T-helper 2 cell (primary cell): Measurements from ENCODE around the gene VWA3B.

Experiments
- DNase-seq, 5 experiments: peaks; one replicate each; pipeline versions ENCODE4 v3.0.0 to v3.0.0-alpha.2; 2012 to 2022

The VWA3B gene

GRCh38 chr2:98175811-98176210, 88.8 kb downstream of the VWA3B start:
- DNase-seq = peak in 1 of 5 experiments; percentile 29

- no peak for DNase-seq
Observed at GRCh38 chr2:98177286-98177685, 90.3 kb downstream of the VWA3B start.

GRCh38 chr2:98177986-98178385, 91.0 kb downstream of the VWA3B start:
- DNase-seq = no peak

- DNase-seq = no peak
Observed at GRCh38 chr2:98180456-98180855, 93.5 kb downstream of the VWA3B start.

- DNase-seq = no peak
Observed at GRCh38 chr2:98181346-98181745, 94.4 kb downstream of the VWA3B start.

GRCh38 chr2:98185801-98186200, 98.8 kb downstream of the VWA3B start:
- DNase-seq = no peak

GRCh38 chr2:98187194-98187593, 100.2 kb downstream of the VWA3B start:
- no peak for DNase-seq

- peak in 1 of 5 experiments; percentile 9 for DNase-seq
Observed at GRCh38 chr2:98188351-98189046, 101.5 kb downstream of the VWA3B start.

- no peak for DNase-seq
Observed at GRCh38 chr2:98191883-98192282, 104.9 kb downstream of the VWA3B start.

- DNase-seq = no peak
Observed at GRCh38 chr2:98201576-98201975, 114.6 kb downstream of the VWA3B start.

GRCh38 chr2:98205889-98206288, 118.9 kb downstream of the VWA3B start:
- no peak for DNase-seq

- DNase-seq = no peak
Observed at GRCh38 chr2:98212092-98213000, 125.4 kb downstream of the VWA3B start.

- no peak for DNase-seq
Observed at GRCh38 chr2:98216616-98217015, 129.6 kb downstream of the VWA3B start.

GRCh38 chr2:98219152-98219551, 132.2 kb downstream of the VWA3B start:
- no peak for DNase-seq

- DNase-seq = no peak
Observed at GRCh38 chr2:98233941-98234340, 147.0 kb downstream of the VWA3B start.

- no peak for DNase-seq
Observed at GRCh38 chr2:98234776-98235175, 147.8 kb downstream of the VWA3B start.

GRCh38 chr2:98236935-98237334, 150.0 kb downstream of the VWA3B start:
- DNase-seq = no peak

- no peak for DNase-seq
Observed at GRCh38 chr2:98240786-98241398, 153.9 kb downstream of the VWA3B start.

- DNase-seq = no peak
Observed at GRCh38 chr2:98241592-98241991, 154.6 kb downstream of the VWA3B start.

- DNase-seq = no peak
Observed at GRCh38 chr2:98242003-98242402, 155.0 kb downstream of the VWA3B start.

GRCh38 chr2:98245491-98245890, 158.5 kb downstream of the VWA3B start:
- no peak for DNase-seq

GRCh38 chr2:98247383-98247782, 160.4 kb downstream of the VWA3B start:
- DNase-seq = no peak

- DNase-seq = no peak
Observed at GRCh38 chr2:98252038-98252773, 165.2 kb downstream of the VWA3B start.
